HL-60 (cell line): Measurements from ENCODE around the gene NLGN1.

Source experiments
- CTCF ChIP-seq: IDR thresholded peaks from one replicate; pipeline ENCODE4 v1.5.1; 2011; ENCODE audit warnings: low read length, control low read depth, inconsistent platforms; ENCODE audit not compliant: insufficient read depth
- GABPA ChIP-seq: IDR thresholded peaks from 2 replicates; pipeline ENCODE4 v1.6.1; 2012; ENCODE audit warnings: low read depth
- POLR2AphosphoS5 ChIP-seq: IDR thresholded peaks from 2 replicates; pipeline ENCODE4 v1.6.1; 2012; ENCODE audit warnings: low read depth
- TF ChIP-seq, protein P1 (sequence below): IDR thresholded peaks from 2 replicates; pipeline ENCODE4 v1.6.1; 2012; ENCODE audit warnings: low read depth; ENCODE audit not compliant: insufficient replicate concordance

GRCh38 chr3:173930251-173930650 lies 532.7 kb downstream of the NLGN1 start:
- TF ChIP-seq POLR2AphosphoS5, result no peak
- TF ChIP-seq GABPA, result no peak
- TF ChIP-seq CTCF, result no peak
- TF ChIP-seq, protein P1, sequence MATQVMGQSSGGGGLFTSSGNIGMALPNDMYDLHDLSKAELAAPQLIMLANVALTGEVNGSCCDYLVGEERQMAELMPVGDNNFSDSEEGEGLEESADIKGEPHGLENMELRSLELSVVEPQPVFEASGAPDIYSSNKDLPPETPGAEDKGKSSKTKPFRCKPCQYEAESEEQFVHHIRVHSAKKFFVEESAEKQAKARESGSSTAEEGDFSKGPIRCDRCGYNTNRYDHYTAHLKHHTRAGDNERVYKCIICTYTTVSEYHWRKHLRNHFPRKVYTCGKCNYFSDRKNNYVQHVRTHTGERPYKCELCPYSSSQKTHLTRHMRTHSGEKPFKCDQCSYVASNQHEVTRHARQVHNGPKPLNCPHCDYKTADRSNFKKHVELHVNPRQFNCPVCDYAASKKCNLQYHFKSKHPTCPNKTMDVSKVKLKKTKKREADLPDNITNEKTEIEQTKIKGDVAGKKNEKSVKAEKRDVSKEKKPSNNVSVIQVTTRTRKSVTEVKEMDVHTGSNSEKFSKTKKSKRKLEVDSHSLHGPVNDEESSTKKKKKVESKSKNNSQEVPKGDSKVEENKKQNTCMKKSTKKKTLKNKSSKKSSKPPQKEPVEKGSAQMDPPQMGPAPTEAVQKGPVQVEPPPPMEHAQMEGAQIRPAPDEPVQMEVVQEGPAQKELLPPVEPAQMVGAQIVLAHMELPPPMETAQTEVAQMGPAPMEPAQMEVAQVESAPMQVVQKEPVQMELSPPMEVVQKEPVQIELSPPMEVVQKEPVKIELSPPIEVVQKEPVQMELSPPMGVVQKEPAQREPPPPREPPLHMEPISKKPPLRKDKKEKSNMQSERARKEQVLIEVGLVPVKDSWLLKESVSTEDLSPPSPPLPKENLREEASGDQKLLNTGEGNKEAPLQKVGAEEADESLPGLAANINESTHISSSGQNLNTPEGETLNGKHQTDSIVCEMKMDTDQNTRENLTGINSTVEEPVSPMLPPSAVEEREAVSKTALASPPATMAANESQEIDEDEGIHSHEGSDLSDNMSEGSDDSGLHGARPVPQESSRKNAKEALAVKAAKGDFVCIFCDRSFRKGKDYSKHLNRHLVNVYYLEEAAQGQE, result no peak
